HEK293 (cell line): ENCODE measurements around the gene NUDT3.
"Not testable (repeated sequence)": the region's sequence is repeated elsewhere in the genome, so short reads cannot be mapped to it uniquely, and the experiment has no call there.

Experiments used
- CTCF ChIA-PET: fragments of 350-600 bp; formaldehyde crosslinking; extraction: SDS; loops from one replicate; lab custom pipeline; 2021; ENCODE audit warnings: antibody characterized with exemption; lab: Yijun Ruan, JAX
- POLR2A ChIA-PET: fragments of 300-600 bp; formaldehyde crosslinking; extraction: SDS; loops from one replicate; lab custom pipeline; 2020; ENCODE audit warnings: antibody characterized with exemption, inconsistent platforms; lab: Yijun Ruan, JAX
- H3K27ac ChIP-seq: fragments of 200-500 bp; sonication (Bioruptor generic); 2 replicates; pipeline ENCODE4 v1.5.1; 2014; ENCODE audit warnings: low read depth, low read length, control low read depth, inconsistent platforms; ENCODE audit errors: extremely low read depth
- H3K36me3 ChIP-seq, 2 experiments: fragments of 200-500 bp in 1 of 2; sonication (Bioruptor generic) in 1 of 2; 1 replicate in 1 of 2; 2 replicates in 1 of 2; pipeline ENCODE4 v1.5.1; 2014 to 2017; ENCODE audit warnings: inconsistent platforms in 2 of 2, low read length in 2 of 2; ENCODE audit not compliant: control insufficient read depth in 2 of 2, insufficient read depth in 1 of 2
- H3K4me1 ChIP-seq: fragments of 200-500 bp; sonication (Bioruptor generic); 2 replicates; pipeline ENCODE4 v1.5.1; 2014; ENCODE audit warnings: mild to moderate bottlenecking, low read length, inconsistent platforms; ENCODE audit not compliant: control insufficient read depth, insufficient read depth
- H3K4me3 ChIP-seq: 2 replicates; pipeline ENCODE4 v1.5.1; 2011; ENCODE audit warnings: low read depth, mild to moderate bottlenecking, control low read depth, low read length, moderate library complexity
- H3K9me3 ChIP-seq: fragments of 200-500 bp; sonication (Bioruptor generic); 2 replicates; pipeline ENCODE4 v1.5.1; 2014; ENCODE audit warnings: low read depth, low read length, inconsistent platforms; ENCODE audit not compliant: control insufficient read depth, insufficient read depth
- AEBP2 ChIP-seq: fragments of 450-650 bp; formaldehyde crosslinking; IDR thresholded peaks from 2 replicates; pipeline ENCODE4 v1.5.1; 2016; ENCODE audit warnings: missing biosample characterization, missing genetic modification characterization, borderline replicate concordance
- HOXA7 ChIP-seq: sonication (generic); formaldehyde crosslinking; IDR thresholded peaks from 2 replicates; pipeline ENCODE4 v1.8.1; 2022; ENCODE audit warnings: missing genetic modification reagents, borderline replicate concordance
- IKZF3 ChIP-seq: fragments of 450-650 bp; IDR thresholded peaks from 2 replicates; pipeline ENCODE4 v1.5.0; 2018; ENCODE audit warnings: missing biosample characterization, mild to moderate bottlenecking, missing genetic modification characterization, moderate library complexity
- KLF17 ChIP-seq: fragments of 450-650 bp; formaldehyde crosslinking; IDR thresholded peaks from 2 replicates; pipeline ENCODE4 v1.5.1; 2016; ENCODE audit warnings: missing biosample characterization, missing genetic modification characterization
- RBAK ChIP-seq: fragments of 450-650 bp; formaldehyde crosslinking; IDR thresholded peaks from 2 replicates; pipeline ENCODE4 v1.5.1; 2016; ENCODE audit warnings: missing biosample characterization, missing genetic modification characterization
- ZNF146 ChIP-seq: fragments of 450-650 bp; formaldehyde crosslinking; IDR thresholded peaks from 2 replicates; pipeline ENCODE4 v1.5.1; 2016; ENCODE audit warnings: missing biosample characterization, missing genetic modification characterization
- ZNF148 ChIP-seq: fragments of 450-650 bp; formaldehyde crosslinking; IDR thresholded peaks from 2 replicates; pipeline ENCODE4 v1.5.0; 2017; ENCODE audit warnings: missing biosample characterization, missing genetic modification characterization, borderline replicate concordance
- ZNF16 ChIP-seq: fragments of 450-650 bp; formaldehyde crosslinking; IDR thresholded peaks from 2 replicates; pipeline ENCODE4 v1.5.1; 2016; ENCODE audit warnings: low read depth, missing biosample characterization, missing genetic modification characterization
- ZNF362 ChIP-seq: fragments of 450-650 bp; formaldehyde crosslinking; IDR thresholded peaks from 2 replicates; pipeline ENCODE4 v1.5.1; 2016; ENCODE audit warnings: missing biosample characterization, missing genetic modification characterization
- ZNF423 ChIP-seq: fragments of 450-650 bp; formaldehyde crosslinking; IDR thresholded peaks from 2 replicates; pipeline ENCODE4 v1.5.1; 2016; ENCODE audit warnings: missing biosample characterization, missing genetic modification characterization
- ZNF488 ChIP-seq: fragments of 450-650 bp; formaldehyde crosslinking; IDR thresholded peaks from 2 replicates; pipeline ENCODE4 v1.5.1; 2016; ENCODE audit warnings: missing biosample characterization, missing genetic modification characterization
- ZNF580 ChIP-seq: fragments of 450-650 bp; formaldehyde crosslinking; IDR thresholded peaks from 2 replicates; pipeline ENCODE4 v1.5.1; 2016; ENCODE audit warnings: missing biosample characterization, missing genetic modification characterization
- ZNF658 ChIP-seq: fragments of 450-650 bp; formaldehyde crosslinking; IDR thresholded peaks from 2 replicates; pipeline ENCODE4; 2016; ENCODE audit warnings: missing biosample characterization, missing genetic modification characterization
- ZSCAN4 ChIP-seq: fragments of 450-650 bp; formaldehyde crosslinking; IDR thresholded peaks from 2 replicates; pipeline ENCODE4 v1.5.1; 2017; ENCODE audit warnings: missing biosample characterization, missing genetic modification characterization

The NUDT3 gene

GRCh38 chr6:34371865-34372264 lies 20.6 kb downstream of the NUDT3 start:
- CTCF ChIA-PET, POLR2A ChIA-PET: not testable (repeated sequence)

GRCh38 chr6:34370361-34370760 lies 22.1 kb downstream of the NUDT3 start:
- POLR2A ChIA-PET, result no interaction called here

More at GRCh38 chr6:34371865-34372264, 20.6 kb downstream of the NUDT3 start:
- H3K27ac ChIP-seq, H3K4me1 ChIP-seq, H3K9me3 ChIP-seq, H3K4me3 ChIP-seq, H3K36me3 ChIP-seq: not testable (repeated sequence)
- TF ChIP-seq ZNF580 (tag by site-specific recombination) (0 out of 2 replicates have a peak, but pooled peaks have one; percentile 23), ZNF146 (tag by site-specific recombination) (peak; percentile 95; the same call in 1 of the 2 replicates)
- TF ChIP-seq, all 188 proteins: peak for 2; not testable (repeated sequence) for 186

More at GRCh38 chr6:34370361-34370760, 22.1 kb downstream of the NUDT3 start:
- Histone ChIP-seq H3K9me3 (no peaks in the 10 kb centered on the region), H3K27ac (no peak overlapping the region), H3K4me1 (peaks cover 2% of the 10 kb centered on the region), H3K4me3 (no peak overlapping the region), H3K36me3 (no peaks in the 10 kb centered on the region; a peak in 1 of 3 replicates)
- TF ChIP-seq AEBP2 (tag by site-specific recombination), result no peak
- TF ChIP-seq ZNF658 (tag by site-specific recombination), result no peak
- TF ChIP-seq ZNF488 (tag by site-specific recombination), result no peak
- TF ChIP-seq ZNF362 (tag by site-specific recombination), result no peak
- TF ChIP-seq IKZF3 (tag by site-specific recombination), result no peak
- no peak for TF ChIP-seq HOXA7 (CRISPR knock-in tag)
- no peak for TF ChIP-seq KLF17
- no peak for TF ChIP-seq RBAK
- TF ChIP-seq ZSCAN4, result no peak
- no peak for TF ChIP-seq ZNF423
- no peak for TF ChIP-seq ZNF16
- TF ChIP-seq ZNF148 (tag by site-specific recombination), result no peak
- CTCF ChIA-PET, result no interaction called here
